Measurements from ENCODE around the gene MUTYH. TPM values are rescaled to one million over a fixed set of nuclear protein-coding genes. Genes with fewer than 3 reads are reported as not detected.
"Not testable (repeated sequence)": the region's sequence is repeated elsewhere in the genome, so short reads cannot be mapped to it uniquely, and the experiment has no call there.

MUTYH gene
- total RNA-seq, 1 experiment from 2014 or later, result 53.2 TPM

- Histone ChIP-seq H4K20me1 (ENCODE audit: insufficient read depth) (no peaks in the 10 kb centered on the region), H3K27ac (no peak overlapping the region), H3K9me3 (ENCODE audit: insufficient read depth, low read depth) (no peaks in the 10 kb centered on the region), H3K36me3 (ENCODE audit: low read depth) (no peaks in the 10 kb centered on the region), H3K4me3 (no peak overlapping the region), H3K4me2 (no peak overlapping the region), H3K4me1 (replicated peaks; ENCODE audit: insufficient read depth) (peaks cover 2% of the 10 kb centered on the region), H2AFZ (no peak overlapping the region), H3K9me2 (ENCODE audit: insufficient read depth) (no peaks in the 10 kb centered on the region), H3K79me2 (ENCODE audit: low read depth) (no peaks in the 10 kb centered on the region), H3F3A (ENCODE audit: insufficient read depth, low read depth) (peaks cover 25% of the 10 kb centered on the region), H3K27me3 (ENCODE audit: insufficient read depth, low read depth) (no peaks in the 10 kb centered on the region)
- CTCF ChIA-PET, result interaction anchor here (1.3 to 2.3 kb wide), 2 partner anchors 287 to 506 kb away, joined by 3 to 10 read pairs; partner anchors contain the start of genes HECTD3 and UROD
- TF ChIP-seq EZH2 (IDR thresholded peaks at IDR 0.05; ENCODE audit: low read depth) (no peak), CTCF (conservative IDR thresholded peaks at IDR 0.05) (no peak)
- no peak for DNase-seq
- POLR2A ChIA-PET (ENCODE audit: unreplicated experiment), result interaction anchor here (0.6 kb wide), 1 partner anchor 251 kb away, joined by 9 read pairs; no protein-coding TSS in a partner anchor
- intact Hi-C loops (cut with micrococcal nuclease; ENCODE audit: unreplicated experiment), result no loop called here
- BruUV-seq (replicated peaks), result no TSS peak
Observed at GRCh38 chr1:45299296-45299695, 40.9 kb downstream of the MUTYH start.

GRCh38 chr1:45297666-45298356 lies 42.4 kb downstream of the MUTYH start:
- intact Hi-C loops (cut with micrococcal nuclease; ENCODE audit: unreplicated experiment), result no loop called here
- peaks cover 21% of the 10 kb centered on the region for H3F3A ChIP-seq (ENCODE audit: insufficient read depth, low read depth)
- BruUV-seq (replicated peaks), result no TSS peak
- no peak overlapping the region for H3K4me2 ChIP-seq
- no peaks in the 10 kb centered on the region for H3K36me3 ChIP-seq (ENCODE audit: low read depth)
- POLR2A ChIA-PET (ENCODE audit: unreplicated experiment), result no interaction called here
- no peaks in the 10 kb centered on the region for H4K20me1 ChIP-seq (ENCODE audit: insufficient read depth)
- H3K9me2 ChIP-seq (ENCODE audit: insufficient read depth), result no peaks in the 10 kb centered on the region
- H3K27me3 ChIP-seq (ENCODE audit: insufficient read depth, low read depth), result no peaks in the 10 kb centered on the region
- DNase-seq, result no peak
- no peaks in the 10 kb centered on the region for H3K79me2 ChIP-seq (ENCODE audit: low read depth)
- H3K9me3 ChIP-seq (ENCODE audit: insufficient read depth, low read depth), result no peaks in the 10 kb centered on the region
- no peak overlapping the region for H3K4me3 ChIP-seq
- TF ChIP-seq CTCF (conservative IDR thresholded peaks at IDR 0.05), result no peak
- no peak overlapping the region for H3K27ac ChIP-seq
- H2AFZ ChIP-seq, result no peak overlapping the region
- CTCF ChIA-PET, result interaction anchor here (1.6 kb wide), 1 partner anchor 280 kb away, joined by 4 read pairs; no protein-coding TSS in a partner anchor
- no peaks in the 10 kb centered on the region for H3K4me1 ChIP-seq (replicated peaks; ENCODE audit: insufficient read depth)

GRCh38 chr1:45291716-45292115 lies 48.5 kb downstream of the MUTYH start:
- Histone ChIP-seq H3K27me3 (ENCODE audit: insufficient read depth, low read depth) (no peaks in the 10 kb centered on the region), H2AFZ (no peak overlapping the region), H3K4me2 (no peak overlapping the region), H3K36me3 (ENCODE audit: low read depth) (no peaks in the 10 kb centered on the region), H3K4me3 (no peak overlapping the region), H3K4me1 (replicated peaks; ENCODE audit: insufficient read depth) (no peaks in the 10 kb centered on the region), H3K9me3 (ENCODE audit: insufficient read depth, low read depth) (no peaks in the 10 kb centered on the region), H3K9me2 (ENCODE audit: insufficient read depth) (no peaks in the 10 kb centered on the region), H4K20me1 (ENCODE audit: insufficient read depth) (no peaks in the 10 kb centered on the region), H3K79me2 (ENCODE audit: low read depth) (no peaks in the 10 kb centered on the region), H3F3A (ENCODE audit: insufficient read depth, low read depth) (no peaks in the 10 kb centered on the region), H3K27ac (no peak overlapping the region)
- no peak for TF ChIP-seq EZH2 (IDR thresholded peaks at IDR 0.05; ENCODE audit: low read depth)
- no peak for TF ChIP-seq CTCF (conservative IDR thresholded peaks at IDR 0.05)
- no TSS peak for BruUV-seq (replicated peaks)
- CTCF ChIA-PET, result interaction anchor here (0.6 to 0.7 kb wide), 3 partner anchors 12 to 532 kb away, joined by 3 to 9 read pairs (median 3); no protein-coding TSS in a partner anchor
- intact Hi-C loops (cut with micrococcal nuclease; ENCODE audit: unreplicated experiment), result no loop called here
- DNase-seq, result no peak
- POLR2A ChIA-PET (ENCODE audit: unreplicated experiment), result no interaction called here

GRCh38 chr1:45291002-45291401 lies 49.2 kb downstream of the MUTYH start:
- POLR2A ChIA-PET (ENCODE audit: unreplicated experiment); H3K36me3 ChIP-seq (ENCODE audit: low read depth); H4K20me1 ChIP-seq (ENCODE audit: insufficient read depth); H3K27me3 ChIP-seq (ENCODE audit: insufficient read depth, low read depth); H3F3A ChIP-seq (ENCODE audit: insufficient read depth, low read depth); H2AFZ ChIP-seq; H3K9me3 ChIP-seq (ENCODE audit: insufficient read depth, low read depth); DNase-seq; H3K9me2 ChIP-seq (ENCODE audit: insufficient read depth); H3K79me2 ChIP-seq (ENCODE audit: low read depth); H3K4me1 ChIP-seq (replicated peaks; ENCODE audit: insufficient read depth); H3K4me2 ChIP-seq; H3K27ac ChIP-seq; BruUV-seq (replicated peaks); H3K4me3 ChIP-seq; intact Hi-C loops (cut with micrococcal nuclease; ENCODE audit: unreplicated experiment): not testable (repeated sequence)
- CTCF ChIA-PET, result interaction anchor here (0.6 to 0.7 kb wide), 2 partner anchors 275 to 406 kb away, joined by 3 read pairs; no protein-coding TSS in a partner anchor

GRCh38 chr1:45286521-45286920 lies 53.7 kb downstream of the MUTYH start:
- H3K79me2 ChIP-seq (ENCODE audit: low read depth); H3K27me3 ChIP-seq (ENCODE audit: insufficient read depth, low read depth): not testable (repeated sequence)

More at GRCh38 chr1:45286521-45286920, 53.7 kb downstream of the MUTYH start:
- POLR2A ChIA-PET (ENCODE audit: unreplicated experiment); BruUV-seq (replicated peaks); intact Hi-C loops (cut with micrococcal nuclease; ENCODE audit: unreplicated experiment); H4K20me1 ChIP-seq (ENCODE audit: insufficient read depth); H3K4me1 ChIP-seq (replicated peaks; ENCODE audit: insufficient read depth); H2AFZ ChIP-seq; CTCF ChIA-PET; H3K9me3 ChIP-seq (ENCODE audit: insufficient read depth, low read depth); H3K36me3 ChIP-seq (ENCODE audit: low read depth); H3F3A ChIP-seq (ENCODE audit: insufficient read depth, low read depth); H3K4me3 ChIP-seq; DNase-seq; H3K27ac ChIP-seq; H3K9me2 ChIP-seq (ENCODE audit: insufficient read depth); H3K4me2 ChIP-seq: not testable (repeated sequence)

All from PC-9 (cell line).